Keratinocyte (primary cell): ENCODE measurements around the gene FGF10. TPM values are rescaled to one million over a fixed set of nuclear protein-coding genes. Genes with fewer than 3 reads are reported as not detected.

Experiments
- DNase-seq: peaks from one replicate; pipeline ENCODE4 v3.0.0-alpha.2; 2011; ENCODE audit warnings: low read depth, missing footprints, low spot score
- FAIRE-seq: peaks from 2 replicates; lab custom pipeline; 2011; peaks lifted over from hg19 to GRCh38; lab: Jason Lieb, UNC
- H2AFZ ChIP-seq: 2 replicates; pipeline ENCODE4 v1.6.0; 2012; ENCODE audit warnings: low read length, control low read depth, inconsistent platforms; ENCODE audit not compliant: control insufficient read depth
- H3K27ac ChIP-seq: 2 replicates; pipeline ENCODE4 v1.5.1; 2011; ENCODE audit warnings: low read length; ENCODE audit not compliant: control insufficient read depth, insufficient read depth
- H3K27me3 ChIP-seq: 3 replicates; pipeline ENCODE4 v1.6.0; 2011; ENCODE audit warnings: low read length; ENCODE audit not compliant: control insufficient read depth, insufficient read depth; ENCODE audit errors: extremely low read depth
- H3K36me3 ChIP-seq, 2 experiments: 2 replicates in 1 of 2; 3 replicates in 1 of 2; pipeline ENCODE4 v1.5.1; 2011; ENCODE audit warnings: low read length in 2 of 2, mild to moderate bottlenecking in 1 of 2; ENCODE audit not compliant: control insufficient read depth in 2 of 2, insufficient read depth in 2 of 2; ENCODE audit errors: extremely low read depth in 1 of 2
- H3K4me1 ChIP-seq: 3 replicates; pipeline ENCODE4 v1.5.1; 2011; ENCODE audit warnings: low read length; ENCODE audit not compliant: control insufficient read depth, insufficient read depth; ENCODE audit errors: extremely low read depth
- H3K4me2 ChIP-seq: 3 replicates; pipeline ENCODE4 v1.6.0; 2011; ENCODE audit warnings: low read depth, low read length; ENCODE audit not compliant: control insufficient read depth, insufficient read depth; ENCODE audit errors: extremely low read depth
- H3K4me3 ChIP-seq, 3 experiments: fragments of 200-600 bp in 1 of 3; sonication (generic) in 1 of 3; 2 replicates in 2 of 3; 3 replicates in 1 of 3; pipeline ENCODE4 v1.5.1; 2011 to 2016; ENCODE audit warnings: low read length in 3 of 3, mild to moderate bottlenecking in 3 of 3, control low read depth in 2 of 3, inconsistent platforms in 1 of 3, low read depth in 1 of 3, mixed read lengths in 1 of 3, mixed run types in 1 of 3, moderate library complexity in 1 of 3; ENCODE audit not compliant: control insufficient read depth in 2 of 3, insufficient read depth in 2 of 3; ENCODE audit errors: extremely low read depth in 1 of 3
- H3K79me2 ChIP-seq: 2 replicates; pipeline ENCODE4 v1.6.0; 2012; ENCODE audit warnings: low read length; ENCODE audit not compliant: control insufficient read depth, insufficient read depth
- H3K9ac ChIP-seq: 3 replicates; pipeline ENCODE4 v1.6.0; 2011; ENCODE audit warnings: low read length; ENCODE audit not compliant: control insufficient read depth, insufficient read depth; ENCODE audit errors: extremely low read depth
- H3K9me1 ChIP-seq: 3 replicates; pipeline ENCODE4 v1.6.0; 2011; ENCODE audit warnings: low read length; ENCODE audit not compliant: control insufficient read depth, insufficient read depth; ENCODE audit errors: extremely low read depth
- H3K9me3 ChIP-seq: 2 replicates; pipeline ENCODE4 v1.5.1; 2012; ENCODE audit warnings: low read depth, low read length; ENCODE audit not compliant: control insufficient read depth
- H4K20me1 ChIP-seq: 3 replicates; pipeline ENCODE4 v1.6.0; 2011; ENCODE audit warnings: low read length; ENCODE audit not compliant: control insufficient read depth, insufficient read depth; ENCODE audit errors: extremely low read depth
- EZH2 ChIP-seq: IDR thresholded peaks from one replicate; pipeline ENCODE4 v1.6.1; 2012; ENCODE audit warnings: inconsistent platforms, mild to moderate bottlenecking, low read length, moderate library complexity
- dilution Hi-C: fragments of 300-500 bp; cut with MboI; formaldehyde crosslinking; loops from one replicate; pipeline ENCODE4 v1.7.0; 2020; ENCODE audit warnings: low sequenced_read_pairs; ENCODE audit not compliant: extremely low pct_ligation_motif_present
- polyA plus RNA-seq, 5 experiments: library from polyadenylated mRNA; depleted of rRNA in 3 of 5; stranded (reverse) in 3 of 5; stranded (forward) in 1 of 5; unstranded in 1 of 5; fragments of >200 nt; gene quantifications; 1 replicate in 1 of 5; 2 replicates in 3 of 5; 3 replicates in 1 of 5; pipeline versions ENCODE4 v1.2.1 to v1.2.3, GENCODE V29; 2011 to 2012; ENCODE audit warnings: missing spikeins in 2 of 5, low read depth in 1 of 5, low replicate concordance in 1 of 5
- TF ChIP-seq, protein P1 (sequence below), 3 experiments: IDR thresholded peaks in 1 of 3; conservative IDR thresholded peaks in 1 of 3; optimal IDR thresholded peaks in 1 of 3; 2 replicates in 2 of 3; 3 replicates in 1 of 3; pipeline versions ENCODE3 to v1.5.1; 2011; ENCODE audit warnings: low read length in 3 of 3, mild to moderate bottlenecking in 3 of 3, moderate library complexity in 2 of 3, control low read depth in 1 of 3, inconsistent platforms in 1 of 3; ENCODE audit not compliant: insufficient read depth in 2 of 3; ENCODE audit errors: extremely low read depth in 1 of 3

Gene FGF10
- polyA plus RNA-seq, 1 donor (not counting 4 experiments of a cell fraction or from before 2014, with no cell fraction given) = not detected

DNA sequence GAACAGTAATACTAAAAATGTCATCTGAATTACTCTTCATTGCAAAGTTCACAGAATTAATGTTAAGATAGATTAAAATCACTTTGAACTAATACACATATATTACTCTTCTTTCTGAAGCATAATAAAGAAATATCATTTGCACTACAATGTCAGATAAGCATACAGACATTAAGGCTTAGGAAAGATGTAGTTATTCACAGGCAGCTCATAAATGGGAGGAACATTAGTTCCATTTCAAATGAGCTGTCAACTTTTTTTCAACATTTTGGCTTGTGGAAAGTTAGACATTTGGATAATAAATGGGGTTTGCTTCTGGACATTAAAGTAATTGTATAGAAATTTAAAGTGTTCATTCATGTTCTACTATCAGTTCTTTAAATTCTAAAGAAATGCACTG is 6.3 kb downstream of the FGF10 start:
- Histone ChIP-seq H4K20me1 (no peaks in the 10 kb centered on the region), H3K79me2 (no peaks in the 10 kb centered on the region), H3K27ac (no peak overlapping the region), H3K4me3 (no peak overlapping the region), H3K9me1 (no peaks in the 10 kb centered on the region), H3K4me2 (no peak overlapping the region), H3K9me3 (no peaks in the 10 kb centered on the region), H3K36me3 (no peaks in the 10 kb centered on the region), H3K4me1 (no peaks in the 10 kb centered on the region), H2AFZ (no peak overlapping the region), H3K27me3 (peaks cover 12% of the 10 kb centered on the region), H3K9ac (no peak overlapping the region)
- no peak for TF ChIP-seq EZH2
- TF ChIP-seq, protein P1, sequence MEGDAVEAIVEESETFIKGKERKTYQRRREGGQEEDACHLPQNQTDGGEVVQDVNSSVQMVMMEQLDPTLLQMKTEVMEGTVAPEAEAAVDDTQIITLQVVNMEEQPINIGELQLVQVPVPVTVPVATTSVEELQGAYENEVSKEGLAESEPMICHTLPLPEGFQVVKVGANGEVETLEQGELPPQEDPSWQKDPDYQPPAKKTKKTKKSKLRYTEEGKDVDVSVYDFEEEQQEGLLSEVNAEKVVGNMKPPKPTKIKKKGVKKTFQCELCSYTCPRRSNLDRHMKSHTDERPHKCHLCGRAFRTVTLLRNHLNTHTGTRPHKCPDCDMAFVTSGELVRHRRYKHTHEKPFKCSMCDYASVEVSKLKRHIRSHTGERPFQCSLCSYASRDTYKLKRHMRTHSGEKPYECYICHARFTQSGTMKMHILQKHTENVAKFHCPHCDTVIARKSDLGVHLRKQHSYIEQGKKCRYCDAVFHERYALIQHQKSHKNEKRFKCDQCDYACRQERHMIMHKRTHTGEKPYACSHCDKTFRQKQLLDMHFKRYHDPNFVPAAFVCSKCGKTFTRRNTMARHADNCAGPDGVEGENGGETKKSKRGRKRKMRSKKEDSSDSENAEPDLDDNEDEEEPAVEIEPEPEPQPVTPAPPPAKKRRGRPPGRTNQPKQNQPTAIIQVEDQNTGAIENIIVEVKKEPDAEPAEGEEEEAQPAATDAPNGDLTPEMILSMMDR (optimal IDR thresholded peaks at IDR 0.05 in 1 of 3, IDR thresholded peaks at IDR 0.05 in 1 of 3, conservative IDR thresholded peaks at IDR 0.05 in 1 of 3; ENCODE audit: extremely low read depth in 1 of 3, insufficient read depth in 2 of 3, low read length in 3 of 3) = no peak
- dilution Hi-C loops = no loop called here
- no peak for DNase-seq
- no peak for FAIRE-seq

DNA sequence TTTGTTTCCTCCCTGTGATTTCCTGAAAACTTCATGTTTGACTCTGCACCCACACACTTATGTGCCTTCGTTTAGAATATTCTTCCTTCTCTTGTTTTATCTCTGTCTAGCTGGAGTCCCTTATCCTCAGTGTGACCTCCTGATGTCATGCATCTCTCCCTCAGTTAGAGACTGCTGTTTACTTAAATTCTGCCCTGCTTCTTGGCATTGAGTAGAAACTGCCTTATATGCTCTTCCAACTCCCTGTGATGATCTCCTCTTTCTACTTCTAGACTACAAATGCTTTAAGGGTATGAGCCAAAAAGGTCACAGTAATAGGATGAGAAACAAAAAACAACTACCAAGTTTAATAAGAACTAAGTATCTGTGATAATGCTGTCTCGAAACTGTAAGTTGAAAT is 12.2 kb downstream of the FGF10 start:
- TF ChIP-seq EZH2 = no peak
- H3K4me3 ChIP-seq = no peak overlapping the region
- FAIRE-seq (no peak), DNase-seq (no peak)
- H4K20me1 ChIP-seq = no peaks in the 10 kb centered on the region
- no peaks in the 10 kb centered on the region for H3K9me3 ChIP-seq
- dilution Hi-C loops = no loop called here
- H3K4me1 ChIP-seq = no peaks in the 10 kb centered on the region
- H2AFZ ChIP-seq = no peak overlapping the region
- no peak overlapping the region for H3K9ac ChIP-seq
- H3K27ac ChIP-seq = no peak overlapping the region
- no peaks in the 10 kb centered on the region for H3K36me3 ChIP-seq
- H3K27me3 ChIP-seq = no peaks in the 10 kb centered on the region
- H3K4me2 ChIP-seq = no peak overlapping the region
- H3K79me2 ChIP-seq = no peaks in the 10 kb centered on the region
- H3K9me1 ChIP-seq = no peaks in the 10 kb centered on the region

DNA sequence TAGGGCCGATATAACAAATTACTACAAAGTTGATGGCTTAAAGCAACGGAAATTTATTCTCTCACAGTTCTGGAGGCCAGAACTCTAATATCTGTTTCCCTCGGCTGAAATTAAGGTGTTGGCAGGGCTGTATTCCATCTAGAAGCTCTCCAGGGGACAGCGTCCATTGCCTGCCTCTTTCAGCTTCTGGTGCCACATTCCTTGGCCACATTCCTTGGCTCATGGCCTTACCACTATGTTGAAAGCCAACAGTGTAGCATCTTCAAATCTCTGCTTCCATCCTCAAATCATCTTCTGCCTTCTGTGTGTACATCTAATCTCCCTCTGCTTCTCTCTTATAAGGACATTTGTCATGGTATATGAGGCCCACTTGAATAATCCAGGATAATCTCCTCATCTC is 17.2 kb downstream of the FGF10 start:
- H3K27ac ChIP-seq = no peak overlapping the region
- H3K4me3 ChIP-seq = no peak overlapping the region
- H3K9me1 ChIP-seq = no peaks in the 10 kb centered on the region
- H4K20me1 ChIP-seq = no peaks in the 10 kb centered on the region
- H3K36me3 ChIP-seq = no peaks in the 10 kb centered on the region
- no peaks in the 10 kb centered on the region for H3K79me2 ChIP-seq
- no peaks in the 10 kb centered on the region for H3K9me3 ChIP-seq
- no peak overlapping the region for H3K4me2 ChIP-seq
- dilution Hi-C loops = no loop called here
- TF ChIP-seq, protein P1 (optimal IDR thresholded peaks at IDR 0.05 in 1 of 3, IDR thresholded peaks at IDR 0.05 in 1 of 3, conservative IDR thresholded peaks at IDR 0.05 in 1 of 3; ENCODE audit: extremely low read depth in 1 of 3, insufficient read depth in 2 of 3, low read length in 3 of 3) = no peak
- no peak for TF ChIP-seq EZH2
- FAIRE-seq (no peak), DNase-seq (no peak)
- H2AFZ ChIP-seq = no peak overlapping the region
- no peaks in the 10 kb centered on the region for H3K4me1 ChIP-seq
- H3K27me3 ChIP-seq = no peaks in the 10 kb centered on the region
- no peak overlapping the region for H3K9ac ChIP-seq
